H1 (cell line): ENCODE measurements around the gene AGAP3. TPM values are rescaled to one million over a fixed set of nuclear protein-coding genes. Genes with fewer than 3 reads are reported as not detected.

Experiments used
- CTCF ChIA-PET: fragments of 300-600 bp; sonication (Branson Sonifier 250); formaldehyde crosslinking; loops from one replicate; lab custom pipeline; 2021; ENCODE audit not compliant: partially characterized antibody; lab: Charles Lee
- POLR2A ChIA-PET: fragments of 300-600 bp; sonication (Branson Sonifier 250); formaldehyde crosslinking; loops from one replicate; lab custom pipeline; 2021; ENCODE audit warnings: inconsistent platforms; ENCODE audit not compliant: partially characterized antibody; lab: Charles Lee
- DNase-seq, 2 experiments: peaks; one replicate each; pipeline versions ENCODE4 v3.0.0 to v3.0.0-alpha.2; 2010 to 2022; ENCODE audit warnings: low spot score in 2 of 2, low read depth in 1 of 2, mixed read lengths in 1 of 2
- FAIRE-seq: peaks from 2 replicates; lab custom pipeline; 2011; peaks lifted over from hg19 to GRCh38; lab: Jason Lieb, UNC
- H2AFZ ChIP-seq: 2 replicates; pipeline ENCODE4 v1.8.1; 2012; ENCODE audit warnings: low read length, inconsistent platforms
- H2AK5ac ChIP-seq: 2 replicates; pipeline ENCODE4 v1.6.1; 2013; ENCODE audit warnings: low read depth, low read length
- H2BK120ac ChIP-seq: replicated peaks from 2 replicates; pipeline ENCODE3; 2013; ENCODE audit warnings: low read depth, low read length, inconsistent platforms
- H2BK12ac ChIP-seq: 2 replicates; pipeline ENCODE4 v1.6.1; 2013; ENCODE audit warnings: low read depth, low read length
- H2BK15ac ChIP-seq: 2 replicates; pipeline ENCODE4 v1.6.1; 2013; ENCODE audit warnings: low read length
- H2BK20ac ChIP-seq: 2 replicates; pipeline ENCODE4 v1.6.1; 2013; ENCODE audit warnings: low read length
- H2BK5ac ChIP-seq: 2 replicates; pipeline ENCODE4 v1.6.1; 2013; ENCODE audit warnings: low read depth, low read length
- H3K14ac ChIP-seq: 2 replicates; pipeline ENCODE4 v1.6.1; 2013; ENCODE audit warnings: inconsistent platforms; ENCODE audit not compliant: insufficient read length
- H3K18ac ChIP-seq: 2 replicates; pipeline ENCODE4 v1.6.1; 2013; ENCODE audit warnings: low read length; ENCODE audit errors: extremely low read depth
- H3K23ac ChIP-seq: 2 replicates; pipeline ENCODE4 v1.6.1; 2013; ENCODE audit warnings: inconsistent platforms; ENCODE audit not compliant: insufficient read length
- H3K23me2 ChIP-seq: 2 replicates; pipeline ENCODE4 v1.6.1; 2013; ENCODE audit warnings: low read depth, low read length
- H3K27ac ChIP-seq: 2 replicates; pipeline ENCODE4 v1.6.1; 2011; ENCODE audit warnings: low read depth, low read length, inconsistent platforms
- H3K27me3 ChIP-seq, 4 experiments: replicated peaks in 1 of 4; 1 replicate in 1 of 4; 2 replicates in 3 of 4; pipeline versions ENCODE4 v1.6.1 to v1.8.1; 2011 to 2013; ENCODE audit warnings: low read length in 3 of 4, mild to moderate bottlenecking in 3 of 4, inconsistent platforms in 2 of 4, mixed read lengths in 2 of 4, moderate library complexity in 1 of 4; ENCODE audit not compliant: control insufficient read depth in 3 of 4, insufficient read depth in 3 of 4; ENCODE audit errors: extremely low read depth in 1 of 4
- H3K36me3 ChIP-seq, 4 experiments: 2 replicates each; pipeline versions ENCODE4 v1.6.1 to v1.8.1; 2011 to 2013; ENCODE audit warnings: mild to moderate bottlenecking in 4 of 4, low read length in 3 of 4, moderate library complexity in 2 of 4, control low read depth in 1 of 4, inconsistent platforms in 1 of 4; ENCODE audit not compliant: insufficient read depth in 4 of 4, control insufficient read depth in 2 of 4
- H3K4ac ChIP-seq: replicated peaks from 2 replicates; pipeline ENCODE3; 2013; ENCODE audit warnings: low read length, low read depth, mixed read lengths, inconsistent platforms; ENCODE audit not compliant: insufficient read length
- H3K4me1 ChIP-seq, 4 experiments: replicated peaks in 1 of 4; 1 replicate in 1 of 4; 2 replicates in 3 of 4; pipeline versions ENCODE4 v1.6.1 to v1.8.1; 2011 to 2013; ENCODE audit warnings: low read length in 3 of 4, inconsistent platforms in 2 of 4, mixed read lengths in 1 of 4; ENCODE audit not compliant: insufficient read depth in 4 of 4, control insufficient read depth in 3 of 4
- H3K4me2 ChIP-seq, 2 experiments: 2 replicates each; pipeline versions ENCODE4 v1.6.1 to v1.8.1; 2011 to 2013; ENCODE audit warnings: low read depth in 2 of 2, low read length in 2 of 2, control low read depth in 1 of 2, inconsistent platforms in 1 of 2, mild to moderate bottlenecking in 1 of 2; ENCODE audit not compliant: insufficient read depth in 1 of 2
- H3K4me3 ChIP-seq, 4 experiments: fragments of 200-600, 300-600 bp in 1 of 4; sonication (generic), shearing (Covaris generic), sonication (Bioruptor Twin) in 1 of 4; 2 replicates each; pipeline versions ENCODE4 v1.5.1 to v1.8.1; 2011 to 2016; ENCODE audit warnings: low read length in 4 of 4, low read depth in 3 of 4, control low read depth in 2 of 4, inconsistent platforms in 2 of 4, mild to moderate bottlenecking in 2 of 4, mixed read lengths in 1 of 4, moderate library complexity in 1 of 4; ENCODE audit not compliant: insufficient read depth in 2 of 4; ENCODE audit errors: extremely low read depth in 1 of 4
- H3K56ac ChIP-seq: replicated peaks from 2 replicates; pipeline ENCODE3; 2013; ENCODE audit warnings: low read depth, mild to moderate bottlenecking, mixed read lengths, low read length, inconsistent platforms; ENCODE audit not compliant: insufficient read length
- H3K79me1 ChIP-seq: 2 replicates; pipeline ENCODE4 v1.6.1; 2013; ENCODE audit warnings: low read depth, low read length, control low read depth
- H3K79me2 ChIP-seq, 2 experiments: 2 replicates each; pipeline versions ENCODE4 v1.6.1 to v1.8.1; 2012 to 2013; ENCODE audit warnings: low read length in 2 of 2, mild to moderate bottlenecking in 2 of 2, inconsistent platforms in 1 of 2; ENCODE audit not compliant: insufficient read depth in 2 of 2, control insufficient read depth in 1 of 2
- H3K9ac ChIP-seq, 4 experiments: replicated peaks in 1 of 4; 1 replicate in 1 of 4; 2 replicates in 3 of 4; pipeline versions ENCODE4 v1.6.1 to v1.8.1; 2011 to 2013; ENCODE audit warnings: low read depth in 3 of 4, low read length in 3 of 4, control low read depth in 2 of 4, mild to moderate bottlenecking in 2 of 4, moderate library complexity in 2 of 4, inconsistent platforms in 1 of 4; ENCODE audit errors: extremely low read depth in 1 of 4
- H3K9me3 ChIP-seq, 2 experiments: 2 replicates each; pipeline versions ENCODE4 v1.6.1 to v1.8.1; 2012 to 2013; ENCODE audit warnings: mild to moderate bottlenecking in 2 of 2, moderate library complexity in 2 of 2, control low read depth in 1 of 2, inconsistent platforms in 1 of 2, low read depth in 1 of 2, low read length in 1 of 2, mixed read lengths in 1 of 2; ENCODE audit not compliant: insufficient read depth in 2 of 2
- H4K20me1 ChIP-seq, 2 experiments: replicated peaks in 1 of 2; 2 replicates each; pipeline versions ENCODE3 to v1.8.1; 2011 to 2013; ENCODE audit warnings: inconsistent platforms in 2 of 2, low read length in 2 of 2, mild to moderate bottlenecking in 1 of 2; ENCODE audit not compliant: insufficient read depth in 2 of 2, control insufficient read depth in 1 of 2
- H4K5ac ChIP-seq: 2 replicates; pipeline ENCODE4 v1.6.1; 2013; ENCODE audit warnings: low read length, low read depth, mixed read lengths, inconsistent platforms; ENCODE audit not compliant: insufficient read length
- H4K8ac ChIP-seq: 2 replicates; pipeline ENCODE4 v1.8.0; 2013; ENCODE audit warnings: mild to moderate bottlenecking, moderate library complexity, low read length, inconsistent platforms; ENCODE audit not compliant: insufficient read depth; ENCODE audit errors: extremely low read depth
- H4K91ac ChIP-seq: replicated peaks from 2 replicates; pipeline ENCODE3; 2013; ENCODE audit warnings: low read length, mixed read lengths, inconsistent platforms; ENCODE audit not compliant: insufficient read length
- GTF2F1 ChIP-seq: IDR thresholded peaks from 2 replicates; pipeline ENCODE4 v1.6.1; 2012; ENCODE audit warnings: low read depth, low read length, improper control_type of control experiment, borderline replicate concordance
- KDM1A ChIP-seq: fragments of 200-600, 300-600 bp; sonication (generic); IDR thresholded peaks from 2 replicates; pipeline ENCODE4 v1.7.1; 2016; ENCODE audit warnings: mild to moderate bottlenecking, low read length, borderline replicate concordance
- KDM4A ChIP-seq: IDR thresholded peaks from one replicate; pipeline ENCODE4 v1.7.1; 2012; ENCODE audit warnings: low read depth, mild to moderate bottlenecking, moderate library complexity, low read length, inconsistent platforms; ENCODE audit not compliant: severe bottlenecking
- RBBP5 ChIP-seq: IDR thresholded peaks from 2 replicates; pipeline ENCODE4 v1.7.1; 2012; ENCODE audit warnings: low read depth, mild to moderate bottlenecking, inconsistent platforms, low read length, moderate library complexity, borderline replicate concordance
- SIN3A ChIP-seq, 2 experiments: IDR thresholded peaks in 1 of 2; conservative IDR thresholded peaks in 1 of 2; 2 replicates each; pipeline ENCODE4 v1.6.1; 2011 to 2012; ENCODE audit warnings: low read length in 2 of 2, improper control_type of control experiment in 1 of 2, low read depth in 1 of 2, mild to moderate bottlenecking in 1 of 2
- SIRT6 ChIP-seq: IDR thresholded peaks from one replicate; pipeline ENCODE4 v1.7.1; 2012; ENCODE audit warnings: low read length, inconsistent platforms
- SP4 ChIP-seq: IDR thresholded peaks from 2 replicates; pipeline ENCODE4 v1.6.1; 2012; ENCODE audit warnings: low read length, inconsistent platforms
- TBP ChIP-seq: IDR thresholded peaks from 2 replicates; pipeline ENCODE4 v1.6.1; 2011; ENCODE audit warnings: low read depth, low read length, improper control_type of control experiment
- ZNF274 ChIP-seq: IDR thresholded peaks from 2 replicates; pipeline ENCODE4 v1.7.0; 2012; ENCODE audit warnings: low read length, borderline replicate concordance; ENCODE audit errors: extremely low read depth
- WGBS, 2 experiments: shearing (Covaris generic) in 1 of 2; methylation state at CpG; one replicate each; pipeline versions ENCODE4 v1.1.6 to v1.1.7; 2013 to 2015; ENCODE audit warnings: low lambda C conversion rate in 2 of 2, mixed read lengths in 2 of 2, inconsistent platforms in 1 of 2, low coverage in 1 of 2, missing lambda C conversion rate in 1 of 2; ENCODE audit not compliant: insufficient replicate concordance in 2 of 2, insufficient coverage in 1 of 2, insufficient read length in 1 of 2; ENCODE audit errors: extremely low coverage in 1 of 2, missing lambda C conversion rate in 1 of 2; 5-methylcytosine and 5-hydroxymethylcytosine counted together
- polyA plus RNA-seq, 7 experiments: library from polyadenylated mRNA; depleted of rRNA in 3 of 7; stranded (reverse) in 5 of 7; unstranded in 2 of 7; fragments of >200 nt in 5 of 7; fragments of 200-250 nt in 2 of 7; gene quantifications; 1 replicate in 5 of 7; 2 replicates in 1 of 7; 4 replicates in 1 of 7; pipeline versions ENCODE4 v1.2.1 to v1.2.3, GENCODE V29; 2011 to 2013; ENCODE audit warnings: missing spikeins in 2 of 7, mixed read lengths in 2 of 7
- total RNA-seq: library from RNA; stranded (reverse); fragmentation: NEBNext Ultra II Directional; extraction: Animal tissue kit (Norgen Biotek cat#: 25700); gene quantifications from 2 replicates; pipeline ENCODE4 v1.2.1, GENCODE V29; 2021
- TF ChIP-seq, protein P1 (sequence below): IDR thresholded peaks from 2 replicates; pipeline ENCODE4 v1.6.1; 2011; ENCODE audit warnings: low read depth, mild to moderate bottlenecking, low read length; ENCODE audit not compliant: insufficient read depth

AGAP3 gene
- total and polyA plus RNA-seq, 2 of the 8 experiments (the other 6 are each of a cell fraction or from before 2014, with no cell fraction given): 66.4 to 120 TPM

GRCh38 chr7:151060113-151060415 lies 26.2 kb upstream of the AGAP3 start:
- Histone ChIP-seq H3K23me2 (peaks cover 33% of the 10 kb centered on the region), H3K79me1 (peaks cover 6% of the 10 kb centered on the region; the same call in 1 of the 2 replicates), H3K4me2 (peak overlapping the region; percentile 86 to 99), H4K5ac (peak overlapping the region; percentile 26), H2AK5ac (no peak overlapping the region), H2BK5ac (0 out of 2 replicates have a peak overlapping the region, but pooled peaks have one; percentile 60), H2BK20ac (no peak overlapping the region), H3K9me3 (no peaks in the 10 kb centered on the region), H3K79me2 (peaks cover 0 to 8% of the 10 kb centered on the region in 2 experiments; a peak in 1 of 4 replicates), H4K8ac (peak overlapping the region; percentile 45; the same call in 1 of the 2 replicates), H3K18ac (peak overlapping the region; percentile 71), H3K14ac (no peak overlapping the region), H2BK12ac (0 out of 2 replicates have a peak overlapping the region, but pooled peaks have one; percentile 80), H3K36me3 (peaks cover 0 to 8% (median 6%) of the 10 kb centered on the region in 4 experiments; a peak in 4 of 8 replicates)
- POLR2A ChIA-PET: interaction anchor here (0.8 to 2.0 kb wide), 8 partner anchors 9 to 51 kb away, joined by 3 to 15 read pairs (median 5); partner anchors contain the start of gene ABCB8
- TF ChIP-seq KDM1A (no peak), RBBP5 (0 out of 2 replicates have a peak, but pooled peaks have one; percentile 13), ZNF274 (no peak), SP4 (no peak), SIRT6 (no peak), TBP (no peak), GTF2F1 (no peak), SIN3A (conservative IDR thresholded peaks at IDR 0.05 in 1 of 2, IDR thresholded peaks at IDR 0.05 in 1 of 2; ENCODE audit: low read depth in 1 of 2, low read length in 2 of 2) (peak in 1 of 2 experiments; percentile 26; a peak in 1 of 4 replicates), KDM4A (peak; percentile 47)
- TF ChIP-seq, protein P1, sequence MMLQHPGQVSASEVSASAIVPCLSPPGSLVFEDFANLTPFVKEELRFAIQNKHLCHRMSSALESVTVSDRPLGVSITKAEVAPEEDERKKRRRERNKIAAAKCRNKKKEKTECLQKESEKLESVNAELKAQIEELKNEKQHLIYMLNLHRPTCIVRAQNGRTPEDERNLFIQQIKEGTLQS: no peak
- TF ChIP-seq, all 59 proteins: peak for 3
- FAIRE-seq (no peak), DNase-seq (no peak)
- H3K4me3 ChIP-seq: peak overlapping the region; percentile 59 to 91 (median 74)
- CTCF ChIA-PET: interaction anchor here (0.7 to 9.7 kb wide), 14 partner anchors 17 to 84 kb away, joined by 3 to 88 read pairs (median 4); partner anchors contain the start of gene ABCB8
- peak overlapping the region in 2 of 4 experiments; percentile 20 to 29; a peak in 3 of 7 replicates for H3K9ac ChIP-seq
- H2AFZ ChIP-seq: no peak overlapping the region
- H3K4ac ChIP-seq: no peak overlapping the region
- no peak overlapping the region for H3K23ac ChIP-seq
- no peak overlapping the region for H2BK15ac ChIP-seq
- no peak overlapping the region for H3K27ac ChIP-seq
- no peak overlapping the region for H4K91ac ChIP-seq
- no peak overlapping the region for H3K56ac ChIP-seq
- peaks cover 0 to 9% (median 4%) of the 10 kb centered on the region in 4 experiments; a peak in 5 of 7 replicates for H3K27me3 ChIP-seq
- H3K4me1 ChIP-seq: peaks cover 9 to 42% (median 32%) of the 10 kb centered on the region in 4 experiments
- no peak overlapping the region for H2BK120ac ChIP-seq
- peaks cover 5 to 9% of the 10 kb centered on the region in 2 experiments for H4K20me1 ChIP-seq
- 5% methylated on average over 16 of the region's 17 CpGs; no CpG with 5 or more reads in 1 of the 2 experiments for WGBS, 2 experiments
